Measurements from ENCODE around the gene INSC. TPM values are rescaled to one million over a fixed set of nuclear protein-coding genes. Genes with fewer than 3 reads are reported as not detected.

The INSC gene
- polyA plus RNA-seq, 3 donors = 0.67 to 0.86 (median 0.71) TPM

DNA sequence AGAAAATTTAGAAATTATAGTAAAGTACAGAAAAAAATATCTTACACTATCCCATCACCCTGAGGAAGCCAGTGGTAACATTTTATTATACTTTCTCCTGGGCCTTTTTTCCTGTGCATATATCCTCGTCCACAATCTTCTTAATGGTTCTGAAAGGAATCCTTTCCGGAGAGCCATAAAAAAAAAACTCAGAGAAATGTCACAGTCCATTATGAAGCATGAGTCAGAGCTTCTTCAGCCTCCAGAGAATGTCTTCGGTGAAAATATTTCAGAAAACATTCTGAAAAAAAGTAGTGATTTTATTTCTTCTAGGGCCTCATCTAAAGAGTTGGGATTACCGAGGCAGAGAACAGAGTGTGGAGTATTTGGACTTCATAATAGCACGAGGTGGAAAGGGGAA lies 163.4 kb downstream of the INSC start:
- DNase-seq (ENCODE audit: low read depth in 3 of 3, low spot score in 2 of 3) = no peak

DNA sequence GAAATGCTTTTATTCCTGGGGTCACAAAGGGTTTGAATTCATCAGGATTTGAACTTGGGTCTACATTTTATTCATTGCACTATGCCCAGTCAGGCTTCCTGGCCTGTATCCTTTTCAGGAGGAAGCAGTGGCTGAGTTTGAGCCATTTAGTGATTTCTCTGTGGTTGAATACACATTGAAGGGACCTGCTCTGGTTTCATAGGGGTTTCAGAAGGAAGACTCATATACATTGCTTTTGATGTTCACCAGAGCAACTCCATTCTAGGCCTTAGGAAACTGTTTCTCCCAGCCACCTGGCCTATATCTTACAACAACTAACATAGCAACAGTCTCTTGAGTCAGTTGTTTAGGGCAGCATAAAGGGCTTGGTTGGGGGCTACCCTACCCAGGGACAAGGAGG lies 165.7 kb downstream of the INSC start:
- no peak for DNase-seq (ENCODE audit: low read depth in 3 of 3, low spot score in 2 of 3)

DNA sequence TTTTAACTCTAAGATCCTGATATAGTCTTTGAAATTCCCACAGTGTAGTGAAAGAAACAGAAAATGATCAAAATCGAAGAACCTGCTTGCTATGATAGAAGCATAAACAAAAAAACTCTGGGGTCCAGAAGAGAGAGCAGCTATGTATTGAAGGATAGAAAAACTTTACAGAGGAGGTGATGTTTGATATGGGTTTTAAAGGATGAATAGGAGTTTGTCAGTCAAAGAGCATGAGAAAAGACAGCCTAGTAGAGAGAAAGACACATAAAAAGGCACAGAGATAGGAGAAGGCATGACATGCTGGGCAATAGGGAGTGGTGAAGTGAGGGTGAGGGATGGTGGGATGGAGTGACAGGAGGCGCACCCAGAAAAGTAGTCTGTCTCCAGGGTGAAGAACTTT lies 168.0 kb downstream of the INSC start:
- no peak for DNase-seq (ENCODE audit: low read depth in 3 of 3, low spot score in 2 of 3)

DNA sequence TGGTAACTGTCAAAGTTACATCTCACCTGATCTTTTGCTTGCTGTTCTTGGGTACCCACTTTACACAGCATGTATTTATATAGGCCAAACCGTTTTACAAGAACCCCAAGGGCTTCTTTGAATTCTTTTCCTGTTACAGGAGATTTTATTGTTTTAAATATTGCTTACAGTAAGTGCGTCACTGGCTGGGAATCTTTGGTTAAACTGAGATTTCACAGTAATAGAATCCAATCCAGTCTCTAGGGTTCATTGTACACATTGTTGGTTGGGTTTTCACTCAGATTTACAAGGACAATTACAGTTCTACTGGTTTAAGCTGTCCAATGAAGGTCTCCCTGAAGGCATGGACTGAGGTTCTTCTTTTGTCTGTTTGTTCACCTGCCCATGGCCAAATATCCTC lies 171.7 kb downstream of the INSC start:
- DNase-seq (ENCODE audit: low read depth in 3 of 3, low spot score in 2 of 3) = no peak

DNA sequence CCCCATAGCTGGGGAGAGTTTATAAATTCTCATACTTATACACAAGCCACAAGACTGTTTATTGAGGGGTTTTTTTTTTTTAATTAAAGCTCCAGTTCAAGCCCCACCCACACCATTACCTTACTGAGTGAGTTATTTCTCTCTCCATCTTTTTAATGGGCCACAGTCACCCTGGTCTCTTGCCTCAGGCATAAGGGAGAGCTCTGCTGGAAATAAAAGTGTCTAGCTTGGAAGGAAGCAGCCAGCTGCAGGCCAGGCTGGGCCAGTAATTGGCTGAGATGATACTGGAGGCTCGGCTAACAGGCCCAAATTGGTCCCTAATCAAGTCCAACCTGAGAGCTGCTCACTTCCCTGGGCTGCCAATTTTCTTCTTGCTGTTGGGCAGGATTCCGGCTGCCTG lies 174.1 kb downstream of the INSC start:
- DNase-seq (ENCODE audit: low read depth in 3 of 3, low spot score in 2 of 3) = no peak

DNA sequence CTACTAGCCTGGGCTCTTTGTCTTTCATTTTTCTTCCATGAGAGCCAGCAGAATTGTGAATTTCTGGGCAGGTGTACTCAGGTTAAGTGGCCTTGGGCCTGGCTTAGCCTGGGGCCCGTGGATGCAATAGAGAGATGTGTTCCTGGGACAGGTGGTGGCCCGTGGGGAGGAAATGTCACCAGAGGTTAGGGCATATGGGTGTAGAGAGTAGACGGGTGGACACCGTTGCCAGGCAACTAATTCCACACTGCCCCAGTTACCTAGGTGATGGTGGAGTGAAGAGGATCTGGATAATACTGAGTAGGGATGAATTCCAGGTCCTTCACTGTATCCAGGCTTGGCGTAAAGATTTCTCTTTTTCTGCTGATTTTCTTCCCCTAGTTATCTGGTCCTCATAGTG lies 175.0 kb downstream of the INSC start:
- DNase-seq (ENCODE audit: low read depth in 3 of 3, low spot score in 2 of 3) = no peak

DNA sequence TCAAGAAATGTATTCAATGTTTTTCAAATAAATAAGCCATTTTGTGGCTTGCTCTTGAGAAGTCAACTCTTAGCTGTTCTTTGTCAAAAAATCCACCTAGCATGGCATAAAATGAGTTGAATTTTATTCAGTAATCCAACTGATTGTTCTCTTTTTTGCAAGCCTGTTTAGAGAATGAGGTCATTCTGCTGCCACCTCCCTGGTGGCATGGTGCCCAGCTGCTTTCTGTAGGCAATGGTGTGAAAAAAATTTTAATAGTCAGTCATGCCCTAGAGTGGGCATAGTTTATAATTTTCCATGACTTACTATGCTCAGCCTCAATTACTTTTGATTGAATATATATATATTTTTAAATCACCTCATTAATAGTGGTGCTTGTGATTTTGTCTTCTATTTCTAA lies 177.2 kb downstream of the INSC start:
- DNase-seq (ENCODE audit: low read depth in 3 of 3, low spot score in 2 of 3) = no peak

DNA sequence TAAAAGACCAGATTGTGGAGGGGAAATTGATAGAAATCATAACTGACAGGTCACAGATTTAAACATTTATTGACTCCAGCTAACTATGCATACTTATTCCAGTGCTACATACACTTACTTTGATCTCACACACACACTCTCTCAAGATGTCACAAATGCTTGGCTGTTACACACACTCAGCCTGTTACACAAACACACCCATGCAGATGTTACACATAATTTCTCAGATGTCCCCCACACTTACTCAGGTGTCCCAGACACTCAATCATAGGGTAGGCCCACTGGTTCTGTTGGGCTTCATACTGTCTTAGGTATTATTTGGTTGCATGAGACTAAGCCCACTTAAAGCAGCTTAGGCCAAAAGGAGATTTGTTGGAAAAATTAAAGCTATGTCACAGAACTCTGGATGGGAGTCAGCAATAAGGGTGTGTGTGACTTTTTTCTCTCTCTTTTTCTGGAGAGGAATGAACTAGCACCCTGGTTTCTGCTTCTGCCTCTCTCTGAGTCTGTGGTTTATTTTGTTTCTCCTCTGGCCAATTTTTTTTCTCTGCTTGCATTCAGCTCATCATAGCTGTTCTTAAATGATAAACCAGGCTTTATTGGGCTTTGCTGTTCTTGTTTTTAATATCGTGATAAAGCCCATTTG lies 179.4 kb downstream of the INSC start:
- no peak for DNase-seq (ENCODE audit: low read depth in 3 of 3, low spot score in 2 of 3)

DNA sequence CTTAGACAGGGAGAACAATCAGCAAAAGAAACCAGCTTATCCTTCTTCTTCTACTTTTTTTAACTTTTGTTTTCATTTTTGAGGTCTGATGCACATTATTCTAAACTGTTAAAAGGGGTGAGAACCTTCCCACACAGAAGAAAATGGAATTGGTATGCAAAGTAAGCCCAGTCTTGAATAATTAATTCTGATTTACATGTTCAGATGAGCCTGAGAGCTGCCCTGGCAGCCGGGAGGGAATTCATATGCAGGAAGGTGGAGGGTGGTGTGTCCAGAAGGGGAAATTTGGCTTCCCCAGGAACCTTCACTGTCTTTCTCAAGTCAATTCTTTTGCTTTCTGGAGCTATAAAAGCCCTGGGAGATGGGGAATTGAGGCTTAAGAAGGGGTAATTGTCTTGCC lies 181.0 kb downstream of the INSC start:
- DNase-seq (ENCODE audit: low read depth in 3 of 3, low spot score in 2 of 3) = no peak

Other genes starting within 250 kb of the INSC start
- 10 to 100 TPM; 20.1 to 28.6 (median 24.3) TPM for gene CYP2R1, start 222.7 kb upstream of the INSC start, polyA plus RNA-seq (ENCODE audit: insufficient read length in 3 of 3)
- gene CALCA, start 142.6 kb upstream of the INSC start, polyA plus RNA-seq (ENCODE audit: insufficient read length in 3 of 3) = 10 to 100 TPM in 2 of 3 donors, 1 to 10 TPM in 1; 9.7 to 14.4 (median 11.1) TPM
- 1 to 10 TPM; 2.7 to 3.4 (median 2.8) TPM for gene CALCB, start 41.3 kb upstream of the INSC start, polyA plus RNA-seq (ENCODE audit: insufficient read length in 3 of 3)

Measured in right renal cortex interstitium (tissue), 3 donors.